GM12878 (cell line): ENCODE measurements around the gene SMARCE1. TPM values are rescaled to one million over a fixed set of nuclear protein-coding genes. Genes with fewer than 3 reads are reported as not detected.

ENCODE experiments used
- ATAC-seq: fragments of 200-7000 bp; cut with Tn5 transposase; 3 replicates; pipeline ENCODE4 v1.9.1; 2020; ENCODE audit warnings: mild to moderate bottlenecking, moderate library complexity
- BruUV-seq: library from RNA; stranded (reverse); fragments of 400-500 nt; replicated peaks from 2 replicates; lab custom pipeline; 2021; lab: Mats Ljungman, UMichigan
- CTCF ChIA-PET: fragments of 300-600 bp; sonication (Branson Sonifier 250); formaldehyde crosslinking; extraction: SDS; loops from one replicate; lab custom pipeline; 2021; ENCODE audit warnings: inconsistent platforms; lab: Yijun Ruan, JAX
- POLR2A ChIA-PET: fragments of 350-600 bp; formaldehyde crosslinking; extraction: SDS; loops from one replicate; lab custom pipeline; 2021; ENCODE audit warnings: inconsistent platforms; lab: Charles Lee
- RAD21 ChIA-PET: fragments of 300-600 bp; sonication (Branson Sonifier 250); formaldehyde crosslinking; loops from one replicate; lab custom pipeline; 2023; ENCODE audit warnings: antibody characterized with exemption; ENCODE audit not compliant: unreplicated experiment; lab: Charles Lee
- SMC1A ChIA-PET: fragments of 300-600 bp; sonication (Branson Sonifier 250); formaldehyde crosslinking; loops from one replicate; lab custom pipeline; 2023; ENCODE audit not compliant: unreplicated experiment, uncharacterized antibody; lab: Charles Lee
- DNase-seq: peaks from one replicate; pipeline ENCODE4 v3.0.0-alpha.2; 2011; ENCODE audit warnings: low read depth, low spot score
- FAIRE-seq: peaks from 3 replicates; lab custom pipeline; 2011; peaks lifted over from hg19 to GRCh38; lab: Jason Lieb, UNC
- H2AFZ ChIP-seq: 2 replicates; pipeline ENCODE4 v1.6.0; 2011; ENCODE audit warnings: low read depth, low read length, control low read depth; ENCODE audit not compliant: control insufficient read depth
- H3K27ac ChIP-seq: 2 replicates; pipeline ENCODE4 v1.5.1; 2011; ENCODE audit warnings: control low read depth; ENCODE audit not compliant: control insufficient read depth, insufficient read depth
- H3K27me3 ChIP-seq, 2 experiments: replicated peaks in 1 of 2; 2 replicates each; pipeline versions ENCODE4 v1.6.0 to v1.6.1; 2011; ENCODE audit warnings: low read length in 1 of 2; ENCODE audit not compliant: control insufficient read depth in 2 of 2, insufficient read depth in 2 of 2
- H3K36me3 ChIP-seq, 2 experiments: 2 replicates each; pipeline ENCODE4 v1.5.1; 2011; ENCODE audit warnings: low read length in 1 of 2; ENCODE audit not compliant: control insufficient read depth in 2 of 2, insufficient read depth in 2 of 2
- H3K4me1 ChIP-seq: 2 replicates; pipeline ENCODE4 v1.6.1; 2011; ENCODE audit warnings: mild to moderate bottlenecking, low read length, moderate library complexity, mixed read lengths; ENCODE audit not compliant: control insufficient read depth, insufficient read depth
- H3K4me2 ChIP-seq: 2 replicates; pipeline ENCODE4 v1.6.0; 2011; ENCODE audit warnings: control low read depth; ENCODE audit not compliant: control insufficient read depth, insufficient read depth
- H3K4me3 ChIP-seq: fragments of 200-600 bp; sonication (generic); 2 replicates; pipeline ENCODE4 v1.5.1; 2016
- H3K79me2 ChIP-seq: 2 replicates; pipeline ENCODE4 v1.6.0; 2011; ENCODE audit warnings: low read length; ENCODE audit not compliant: control insufficient read depth, insufficient read depth
- H3K9ac ChIP-seq: 2 replicates; pipeline ENCODE4 v1.8.0; 2011; ENCODE audit warnings: low read length, control low read depth, mixed read lengths; ENCODE audit not compliant: control insufficient read depth, insufficient read depth
- H3K9me3 ChIP-seq: replicated peaks from 3 replicates; pipeline ENCODE4 v1.5.1; 2011; ENCODE audit warnings: mild to moderate bottlenecking, low read length; ENCODE audit not compliant: control insufficient read depth, insufficient read depth
- H4K20me1 ChIP-seq: 2 replicates; pipeline ENCODE4 v1.6.0; 2011; ENCODE audit not compliant: control insufficient read depth, insufficient read depth
- ATF7 ChIP-seq: fragments of 450-650 bp; IDR thresholded peaks from 2 replicates; pipeline ENCODE4 v1.6.1; 2016; ENCODE audit warnings: low read depth, mild to moderate bottlenecking
- CEBPZ ChIP-seq: fragments of 150-350 bp; IDR thresholded peaks from 2 replicates; pipeline ENCODE4 v1.6.1; 2016; ENCODE audit warnings: low read depth, low read length
- CHD1 ChIP-seq: IDR thresholded peaks from 2 replicates; pipeline ENCODE4 v1.6.1; 2012; ENCODE audit warnings: low read depth, low read length, improper control_type of control experiment
- E4F1 ChIP-seq: fragments of 450-650 bp; IDR thresholded peaks from 2 replicates; pipeline ENCODE4 v1.6.1; 2018; ENCODE audit warnings: borderline replicate concordance, mild to moderate bottlenecking; ENCODE audit not compliant: partially characterized antibody
- IKZF2 ChIP-seq, 2 experiments: fragments of 450-650 bp; IDR thresholded peaks; 2 replicates each; pipeline ENCODE4 v1.6.1; 2017; ENCODE audit warnings: mild to moderate bottlenecking in 2 of 2, moderate library complexity in 2 of 2
- MXI1 ChIP-seq: fragments of 150-350 bp; IDR thresholded peaks from 2 replicates; pipeline ENCODE4 v1.6.1; 2011; ENCODE audit warnings: low read depth, mild to moderate bottlenecking, inconsistent platforms, low read length, improper control_type of control experiment
- POLR2A ChIP-seq: IDR thresholded peaks from 2 replicates; pipeline ENCODE4 v1.6.1; 2011; ENCODE audit warnings: low read depth, mild to moderate bottlenecking, low read length
- RCOR1 ChIP-seq: conservative IDR thresholded peaks from 2 replicates; pipeline ENCODE4 v1.6.1; 2012; ENCODE audit warnings: low read depth, low read length, improper control_type of control experiment
- RUNX3 ChIP-seq: IDR thresholded peaks from 2 replicates; pipeline ENCODE4 v1.6.1; 2012; ENCODE audit warnings: low read length, inconsistent platforms
- SMAD5 ChIP-seq: IDR thresholded peaks from 2 replicates; pipeline ENCODE4 v1.6.1; 2016; ENCODE audit warnings: antibody characterized with exemption, low read depth
- SP1 ChIP-seq: IDR thresholded peaks from one replicate; pipeline ENCODE4 v1.6.1; 2011; ENCODE audit warnings: low read depth, low read length
- SPI1 ChIP-seq: IDR thresholded peaks from 2 replicates; pipeline ENCODE4 v1.6.1; 2011; ENCODE audit warnings: low read depth, mild to moderate bottlenecking, low read length, moderate library complexity, borderline replicate concordance; ENCODE audit not compliant: insufficient read depth
- TARDBP ChIP-seq: IDR thresholded peaks from 2 replicates; pipeline ENCODE4 v1.6.1; 2016; ENCODE audit warnings: borderline replicate concordance
- TCF3 ChIP-seq: IDR thresholded peaks from 2 replicates; pipeline ENCODE4 v1.6.1; 2012; ENCODE audit warnings: low read depth, mild to moderate bottlenecking, low read length, borderline replicate concordance; ENCODE audit not compliant: insufficient read depth
- YBX1 ChIP-seq: fragments of 450-650 bp; IDR thresholded peaks from 2 replicates; pipeline ENCODE4 v1.6.1; 2016; ENCODE audit warnings: antibody characterized with exemption
- ZNF24 ChIP-seq: fragments of 450-650 bp; IDR thresholded peaks from 2 replicates; pipeline ENCODE4 v1.6.1; 2017; ENCODE audit warnings: antibody characterized with exemption, mild to moderate bottlenecking
- ZSCAN29 ChIP-seq: fragments of 450-650 bp; IDR thresholded peaks from 2 replicates; pipeline ENCODE4 v1.6.1; 2017; ENCODE audit warnings: mild to moderate bottlenecking, moderate library complexity
- in situ Hi-C: fragments of 300-500 bp; cut with MboI; formaldehyde crosslinking; loops from 9 replicates; pipeline ENCODE4 v1.14.3; 2018; ENCODE audit warnings: mixed read lengths
- intact Hi-C: fragments of 100-400 bp; cut with micrococcal nuclease; formaldehyde crosslinking; loops from one replicate; pipeline ENCODE4 v1.14.2; 2022; ENCODE audit not compliant: unreplicated experiment
- polyA plus RNA-seq, 11 experiments: library from polyadenylated mRNA; depleted of rRNA in 4 of 11; unstranded in 6 of 11; stranded (reverse) in 5 of 11; fragments of >200 nt; fragmentation: Nextera tagmentation in 4 of 11; fragmentation: Illumina TruSeq in 1 of 11; extraction: Ambion mirVana in 4 of 11; extraction: Trizol in 1 of 11; gene quantifications; 1 replicate in 1 of 11; 2 replicates in 10 of 11; pipeline versions ENCODE4 v1.2.1 to v1.2.3, GENCODE V29; 2011 to 2016; ENCODE audit warnings: inconsistent platforms in 2 of 11, missing spikeins in 2 of 11, low read depth in 1 of 11
- total RNA-seq, 4 experiments: library from RNA; depleted of rRNA in 3 of 4; stranded (reverse); fragments of >200 nt in 3 of 4; fragmentation: Illumina TruSeq in 1 of 4; extraction: Trizol in 1 of 4; gene quantifications; 2 replicates each; pipeline versions ENCODE4 v1.2.1 to v1.2.3, GENCODE V29; 2013 to 2021
- TF ChIP-seq, protein P1 (sequence below): IDR thresholded peaks from 2 replicates; pipeline ENCODE4 v1.6.1; 2011; ENCODE audit warnings: borderline replicate concordance, low read depth, mild to moderate bottlenecking, moderate library complexity, mixed read lengths, low read length; ENCODE audit not compliant: insufficient read depth; ENCODE audit errors: extremely low read length

Gene SMARCE1
- total and polyA plus RNA-seq, 10 of the 15 experiments (the other 5 are each of a cell fraction or from before 2014, with no cell fraction given) = 87.9 to 191 (median 132) TPM

DNA sequence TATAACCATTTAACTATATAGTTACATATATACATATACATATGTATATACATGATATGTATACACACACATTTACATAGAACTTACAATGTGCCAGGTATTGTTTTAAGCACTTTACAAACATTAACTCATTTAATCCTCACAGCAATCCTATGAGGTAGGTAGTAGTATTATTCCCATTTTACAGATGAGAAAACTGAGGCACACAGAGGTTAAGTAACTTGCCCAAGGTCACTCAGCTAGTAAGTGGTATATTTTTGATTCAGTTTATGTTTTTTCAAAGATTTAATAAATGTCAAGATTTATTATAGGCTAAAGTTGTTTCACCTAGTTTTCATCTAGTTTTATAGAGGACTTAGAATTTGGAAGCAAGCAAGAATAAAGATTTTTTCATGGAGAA lies 10.8 kb upstream of the SMARCE1 start:
- Histone ChIP-seq H3K4me1 (no peaks in the 10 kb centered on the region), H3K4me2 (no peak overlapping the region), H3K27ac (no peak overlapping the region), H3K4me3 (no peak overlapping the region), H4K20me1 (no peaks in the 10 kb centered on the region), H3K36me3 (no peaks in the 10 kb centered on the region), H3K9me3 (no peaks in the 10 kb centered on the region), H3K79me2 (no peaks in the 10 kb centered on the region), H3K9ac (no peak overlapping the region), H3K27me3 (peaks cover 0 to 3% of the 10 kb centered on the region in 2 experiments; a peak in 1 of 4 replicates), H2AFZ (no peak overlapping the region)
- ChIA-PET RAD21 (no interaction called here), CTCF (no interaction called here), SMC1A (no interaction called here), POLR2A (interaction anchor here (0.6 kb wide), 1 partner anchor 20 kb away, joined by 4 read pairs; no protein-coding TSS in a partner anchor)
- intact Hi-C loops (no loop called here), in situ Hi-C loops (no loop called here)
- BruUV-seq = no TSS peak
- no peak for ATAC-seq
- DNase-seq = no peak
- FAIRE-seq = no peak
- TF ChIP-seq E4F1 (no peak), IKZF2 (IDR thresholded peaks at IDR 0.05) (no peak), CEBPZ (no peak), SMAD5 (no peak), SP1 (no peak), TARDBP (no peak), SPI1 (no peak), CHD1 (no peak), ATF7 (no peak), RCOR1 (no peak), YBX1 (no peak), ZNF24 (no peak), RUNX3 (no peak), MXI1 (no peak), ZSCAN29 (no peak), TCF3 (no peak), POLR2A (no peak)
- TF ChIP-seq, protein P1, sequence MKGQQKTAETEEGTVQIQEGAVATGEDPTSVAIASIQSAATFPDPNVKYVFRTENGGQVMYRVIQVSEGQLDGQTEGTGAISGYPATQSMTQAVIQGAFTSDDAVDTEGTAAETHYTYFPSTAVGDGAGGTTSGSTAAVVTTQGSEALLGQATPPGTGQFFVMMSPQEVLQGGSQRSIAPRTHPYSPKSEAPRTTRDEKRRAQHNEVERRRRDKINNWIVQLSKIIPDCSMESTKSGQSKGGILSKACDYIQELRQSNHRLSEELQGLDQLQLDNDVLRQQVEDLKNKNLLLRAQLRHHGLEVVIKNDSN = no peak
